SU-DHL-6 (cell line): ENCODE measurements around the gene TSPAN1.

Experiments
- H2AFZ ChIP-seq: fragments of 200-600 bp; sonication (generic); 2 replicates; pipeline ENCODE4 v1.6.1; 2014; ENCODE audit warnings: low read depth, mild to moderate bottlenecking, moderate library complexity, mixed read lengths, antibody characterized with exemption, low read length; ENCODE audit not compliant: severe bottlenecking
- H3F3A ChIP-seq: fragments of 200-600 bp; shearing (Covaris generic); 2 replicates; pipeline ENCODE4 v1.6.0; 2016; ENCODE audit warnings: antibody characterized with exemption, mild to moderate bottlenecking; ENCODE audit not compliant: insufficient read depth
- H3K27ac ChIP-seq: fragments of 200-600 bp; sonication (generic); 2 replicates; pipeline ENCODE4 v1.5.1; 2016; ENCODE audit warnings: low read depth, mild to moderate bottlenecking, low read length, moderate library complexity, mixed read lengths
- H3K27me3 ChIP-seq: fragments of 200-600 bp; sonication (generic), shearing (Covaris generic); 2 replicates; pipeline ENCODE4 v1.6.0; 2014; ENCODE audit warnings: mild to moderate bottlenecking, low read length
- H3K36me3 ChIP-seq: fragments of 200-600 bp; sonication (generic); 2 replicates; pipeline ENCODE4 v1.6.1; 2014; ENCODE audit warnings: mild to moderate bottlenecking, low read length, mixed read lengths
- H3K4me2 ChIP-seq: fragments of 300-600, 200-600 bp; shearing (Covaris generic), sonication (generic); 2 replicates; pipeline ENCODE4 v1.6.0; 2014; ENCODE audit warnings: low read length, low read depth, mild to moderate bottlenecking; ENCODE audit not compliant: poor library complexity, severe bottlenecking
- H3K4me3 ChIP-seq: fragments of 200-600 bp; sonication (generic); 2 replicates; pipeline ENCODE4 v1.5.1; 2014; ENCODE audit warnings: antibody characterized with exemption, low read length, mild to moderate bottlenecking, mixed read lengths; ENCODE audit not compliant: insufficient read depth, poor library complexity, severe bottlenecking
- H3K79me2 ChIP-seq: fragments of 200-600 bp; sonication (generic); 2 replicates; pipeline ENCODE4 v1.6.1; 2014; ENCODE audit warnings: mild to moderate bottlenecking, low read length, moderate library complexity; ENCODE audit not compliant: insufficient read depth
- H3K9ac ChIP-seq: fragments of 200-600 bp; sonication (generic); 2 replicates; pipeline ENCODE4 v1.7.0; 2014; ENCODE audit warnings: mild to moderate bottlenecking, low read length
- H3K9me2 ChIP-seq: fragments of 200-600 bp; sonication (generic); replicated peaks from 2 replicates; pipeline ENCODE4 v1.6.1; 2014; ENCODE audit warnings: low read length; ENCODE audit not compliant: insufficient read depth
- H3K9me3 ChIP-seq: fragments of 200-600 bp; sonication (generic); 2 replicates; pipeline ENCODE4 v1.6.1; 2014; ENCODE audit warnings: low read length, mixed read lengths; ENCODE audit not compliant: insufficient read depth
- H4K20me1 ChIP-seq: fragments of 200-600 bp; sonication (generic); 2 replicates; pipeline ENCODE4 v1.6.1; 2014; ENCODE audit warnings: low read depth, mild to moderate bottlenecking, antibody characterized with exemption, low read length, moderate library complexity, mixed read lengths
- EZH2phosphoT487 ChIP-seq: fragments of 200-600 bp; sonication (generic), shearing (Covaris generic); conservative IDR thresholded peaks from 2 replicates; pipeline ENCODE4 v1.6.1; 2018; ENCODE audit warnings: mild to moderate bottlenecking, antibody characterized with exemption, low read length, moderate library complexity, mixed read lengths
- TF ChIP-seq, protein P1 (sequence below): fragments of 200-600 bp; sonication (generic); IDR thresholded peaks from one replicate; pipeline ENCODE4 v1.5.1; 2017; ENCODE audit warnings: antibody characterized with exemption, mild to moderate bottlenecking, low read length, moderate library complexity; ENCODE audit not compliant: insufficient read depth, poor library complexity, severe bottlenecking

TSPAN1 gene

GRCh38 chr1:46183079-46183847 is 8.4 kb downstream of the TSPAN1 start:
- H3K36me3 ChIP-seq, result no peaks in the 10 kb centered on the region
- H4K20me1 ChIP-seq, result no peaks in the 10 kb centered on the region
- no peak overlapping the region for H3K4me2 ChIP-seq
- no peak overlapping the region for H3K9ac ChIP-seq
- no peaks in the 10 kb centered on the region for H3K9me3 ChIP-seq
- H3K4me3 ChIP-seq, result no peak overlapping the region
- H3K9me2 ChIP-seq, result no peaks in the 10 kb centered on the region
- H3F3A ChIP-seq, result no peaks in the 10 kb centered on the region
- H2AFZ ChIP-seq, result no peak overlapping the region
- H3K27me3 ChIP-seq, result no peaks in the 10 kb centered on the region
- no peaks in the 10 kb centered on the region for H3K79me2 ChIP-seq
- no peak for TF ChIP-seq EZH2phosphoT487
- TF ChIP-seq, protein P1, sequence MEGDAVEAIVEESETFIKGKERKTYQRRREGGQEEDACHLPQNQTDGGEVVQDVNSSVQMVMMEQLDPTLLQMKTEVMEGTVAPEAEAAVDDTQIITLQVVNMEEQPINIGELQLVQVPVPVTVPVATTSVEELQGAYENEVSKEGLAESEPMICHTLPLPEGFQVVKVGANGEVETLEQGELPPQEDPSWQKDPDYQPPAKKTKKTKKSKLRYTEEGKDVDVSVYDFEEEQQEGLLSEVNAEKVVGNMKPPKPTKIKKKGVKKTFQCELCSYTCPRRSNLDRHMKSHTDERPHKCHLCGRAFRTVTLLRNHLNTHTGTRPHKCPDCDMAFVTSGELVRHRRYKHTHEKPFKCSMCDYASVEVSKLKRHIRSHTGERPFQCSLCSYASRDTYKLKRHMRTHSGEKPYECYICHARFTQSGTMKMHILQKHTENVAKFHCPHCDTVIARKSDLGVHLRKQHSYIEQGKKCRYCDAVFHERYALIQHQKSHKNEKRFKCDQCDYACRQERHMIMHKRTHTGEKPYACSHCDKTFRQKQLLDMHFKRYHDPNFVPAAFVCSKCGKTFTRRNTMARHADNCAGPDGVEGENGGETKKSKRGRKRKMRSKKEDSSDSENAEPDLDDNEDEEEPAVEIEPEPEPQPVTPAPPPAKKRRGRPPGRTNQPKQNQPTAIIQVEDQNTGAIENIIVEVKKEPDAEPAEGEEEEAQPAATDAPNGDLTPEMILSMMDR, result no peak
- no peak overlapping the region for H3K27ac ChIP-seq

GRCh38 chr1:46183926-46184557 is 9.2 kb downstream of the TSPAN1 start:
- Histone ChIP-seq H3K4me2 (no peak overlapping the region), H3K36me3 (no peaks in the 10 kb centered on the region), H2AFZ (no peak overlapping the region), H3F3A (no peaks in the 10 kb centered on the region), H3K27me3 (no peaks in the 10 kb centered on the region), H3K4me3 (no peak overlapping the region), H3K9ac (no peak overlapping the region), H4K20me1 (no peaks in the 10 kb centered on the region), H3K79me2 (no peaks in the 10 kb centered on the region), H3K27ac (no peak overlapping the region), H3K9me2 (no peaks in the 10 kb centered on the region), H3K9me3 (no peaks in the 10 kb centered on the region)
- TF ChIP-seq EZH2phosphoT487, result no peak
- TF ChIP-seq, protein P1, result no peak

- Histone ChIP-seq H4K20me1 (no peaks in the 10 kb centered on the region), H3K79me2 (no peaks in the 10 kb centered on the region), H3K9me2 (no peaks in the 10 kb centered on the region), H3K36me3 (no peaks in the 10 kb centered on the region), H3F3A (no peaks in the 10 kb centered on the region), H2AFZ (no peak overlapping the region), H3K4me2 (no peak overlapping the region), H3K27ac (no peak overlapping the region), H3K27me3 (no peaks in the 10 kb centered on the region), H3K9ac (no peak overlapping the region), H3K4me3 (no peak overlapping the region), H3K9me3 (no peaks in the 10 kb centered on the region)
- TF ChIP-seq EZH2phosphoT487, result no peak
- TF ChIP-seq, protein P1, result no peak
Measured at GRCh38 chr1:46184920-46185658, 10.2 kb downstream of the TSPAN1 start.
